GM18511 (cell line): ENCODE results near the gene GTPBP10.

ENCODE experiments used
- ATAC-seq: cut with Tn5 transposase; IDR thresholded peaks from one replicate; pipeline ENCODE4 v1.9.1; 2021; ENCODE audit warnings: mild to moderate bottlenecking, moderate library complexity; ENCODE audit not compliant: unreplicated experiment

GTPBP10 gene

DNA sequence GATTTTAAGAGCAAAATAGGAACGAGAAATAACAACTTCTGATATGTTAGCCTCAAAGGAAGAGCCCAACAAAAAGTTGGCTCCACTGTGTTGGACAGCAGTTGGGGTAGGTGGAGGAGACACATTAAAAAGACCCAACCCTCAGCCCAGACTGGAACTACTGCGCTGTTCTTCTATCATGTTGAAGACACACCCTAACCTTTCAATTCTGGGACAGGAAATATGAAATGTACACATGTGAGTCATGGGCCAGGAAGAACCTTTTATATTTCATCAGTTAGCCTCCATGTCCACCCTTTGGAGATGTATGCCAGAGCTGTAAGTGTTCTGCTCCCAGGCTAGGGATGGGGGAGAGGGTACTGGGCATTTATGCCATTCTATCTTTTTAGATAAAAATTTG lies 78.9 kb downstream of the GTPBP10 start:
- peak; percentile 4 for ATAC-seq

DNA sequence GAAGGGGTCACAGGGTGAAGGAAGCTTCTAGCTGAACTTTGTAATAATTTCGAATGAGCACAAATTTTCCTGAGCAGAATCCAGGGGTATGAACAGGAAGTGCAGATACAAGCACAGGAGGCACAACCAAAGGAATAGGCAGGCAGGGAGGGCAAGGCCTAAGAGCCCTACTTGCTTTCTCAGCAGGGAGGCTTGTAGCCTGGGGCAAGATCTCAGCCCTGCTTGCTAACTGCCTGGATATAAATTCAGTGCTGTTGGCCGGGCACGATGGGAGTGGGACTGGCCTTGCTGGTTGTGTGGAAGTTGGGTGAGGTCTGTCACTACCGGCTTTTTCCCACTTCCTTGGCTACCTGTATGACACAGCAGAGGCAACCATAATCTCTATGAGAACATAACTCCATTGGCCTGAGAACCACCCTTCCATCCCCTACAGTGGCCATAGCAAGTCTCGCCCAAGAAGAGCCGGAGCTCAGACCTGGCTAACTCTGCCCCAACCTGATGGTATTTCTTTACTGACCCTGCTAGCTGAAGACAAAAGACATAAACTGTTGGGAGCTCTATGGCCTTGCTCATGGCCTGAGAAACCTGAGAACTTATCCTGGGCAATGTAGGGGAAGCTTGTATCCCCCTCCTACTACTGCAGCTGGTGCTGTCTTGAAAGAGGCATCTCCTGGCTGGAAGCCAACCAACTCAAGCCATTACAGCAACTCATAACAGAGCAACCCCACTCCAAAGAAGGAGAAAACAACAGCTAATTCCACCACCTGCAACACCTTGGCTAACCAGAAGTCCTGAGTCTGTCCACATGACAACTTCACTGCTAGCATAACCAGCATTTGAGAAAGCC lies 84.3 kb downstream of the GTPBP10 start:
- ATAC-seq = no peak

DNA sequence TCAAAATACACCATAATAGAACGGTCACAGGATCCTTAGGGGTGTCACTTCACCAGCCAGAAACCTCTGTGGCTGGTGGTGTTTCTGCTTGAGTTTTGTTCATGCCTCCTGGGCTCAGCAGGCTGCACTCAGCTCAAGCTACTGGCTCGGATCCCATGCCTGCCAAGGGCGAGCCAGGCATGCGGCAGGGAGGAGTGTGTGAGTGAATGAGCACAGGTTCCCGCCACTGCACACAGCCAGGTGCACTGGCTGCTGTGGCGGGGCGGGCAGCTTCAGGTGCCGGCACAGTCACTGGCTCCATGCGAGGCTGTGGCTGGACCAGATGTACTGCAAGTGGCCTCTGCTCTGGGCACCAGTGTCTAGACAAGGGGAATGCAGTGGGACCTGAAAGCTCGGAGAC lies 86.2 kb downstream of the GTPBP10 start:
- ATAC-seq = no peak

DNA sequence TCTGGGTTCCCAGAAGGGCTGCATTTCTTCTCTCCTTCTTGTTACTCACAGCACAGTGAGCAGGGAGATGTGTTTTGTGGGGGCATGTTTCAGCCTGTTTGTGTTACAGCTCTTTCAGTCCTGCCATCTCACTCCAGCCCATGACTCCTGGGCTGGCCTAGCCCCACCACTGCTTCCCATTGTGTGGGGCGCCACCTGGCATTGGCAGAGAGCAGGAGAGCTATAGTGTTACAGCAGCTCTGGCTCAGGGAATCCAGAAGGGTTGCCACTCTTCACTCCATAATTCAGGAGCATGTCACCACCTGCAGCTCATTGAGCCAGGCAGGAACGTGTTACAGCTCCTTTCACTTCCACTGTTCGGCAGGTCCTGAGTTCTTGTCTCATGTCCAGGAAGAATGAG lies 86.7 kb downstream of the GTPBP10 start:
- ATAC-seq = no peak
